MM.1S (cell line): ENCODE results near the gene TNRC6C.

Source experiments
- DNase-seq: peaks from one replicate; pipeline ENCODE4 v3.0.0-alpha.2; 2015
- H2AFZ ChIP-seq: fragments of 300-600 bp; sonication (generic); 2 replicates; pipeline ENCODE4 v1.6.0; 2016; ENCODE audit warnings: antibody characterized with exemption, low read length
- H3F3A ChIP-seq: fragments of 300-600 bp; sonication (generic); 2 replicates; pipeline ENCODE4 v1.6.1; 2016; ENCODE audit warnings: mild to moderate bottlenecking, antibody characterized with exemption, low read length, moderate library complexity, mixed read lengths; ENCODE audit not compliant: insufficient read depth
- H3K27ac ChIP-seq: fragments of 300-600 bp; sonication (generic); 2 replicates; pipeline ENCODE4 v1.5.1; 2016; ENCODE audit warnings: mild to moderate bottlenecking, low read length
- H3K27me3 ChIP-seq: fragments of 300-600 bp; sonication (generic); replicated peaks from 2 replicates; pipeline ENCODE4 v1.6.0; 2016; ENCODE audit warnings: low read length; ENCODE audit not compliant: insufficient read depth
- H3K36me3 ChIP-seq: fragments of 300-600 bp; sonication (generic); replicated peaks from 2 replicates; pipeline ENCODE4 v1.6.1; 2016; ENCODE audit warnings: mild to moderate bottlenecking, low read length, mixed read lengths; ENCODE audit not compliant: insufficient read depth
- H3K4me1 ChIP-seq: fragments of 300-600 bp; sonication (generic); 2 replicates; pipeline ENCODE4 v1.6.1; 2016; ENCODE audit warnings: low read length, mixed read lengths
- H3K4me2 ChIP-seq: fragments of 300-600 bp; sonication (generic); 2 replicates; pipeline ENCODE4 v1.6.0; 2016; ENCODE audit warnings: low read depth, low read length
- H3K4me3 ChIP-seq: fragments of 300-600 bp; sonication (generic); 2 replicates; pipeline ENCODE4 v1.5.1; 2016; ENCODE audit warnings: low read length, mixed read lengths
- H3K79me2 ChIP-seq: fragments of 300-600 bp; sonication (generic); 2 replicates; pipeline ENCODE4 v1.6.1; 2016; ENCODE audit warnings: mixed run types, low read length, mixed read lengths
- H3K9ac ChIP-seq: fragments of 300-600 bp; sonication (generic); 2 replicates; pipeline ENCODE4 v1.6.1; 2016; ENCODE audit warnings: low read length, mixed read lengths
- H3K9me2 ChIP-seq: fragments of 300-600 bp; sonication (generic); replicated peaks from 2 replicates; pipeline ENCODE4 v1.6.1; 2016; ENCODE audit warnings: mild to moderate bottlenecking, low read length, mixed read lengths; ENCODE audit not compliant: insufficient read depth
- H3K9me3 ChIP-seq: fragments of 300-600 bp; sonication (generic); replicated peaks from 2 replicates; pipeline ENCODE4 v1.6.1; 2016; ENCODE audit warnings: mild to moderate bottlenecking, low read length, mixed read lengths; ENCODE audit not compliant: insufficient read depth
- H4K20me1 ChIP-seq: fragments of 300-600 bp; sonication (generic); 2 replicates; pipeline ENCODE4 v1.6.1; 2016; ENCODE audit warnings: mild to moderate bottlenecking, low read length, moderate library complexity, mixed read lengths; ENCODE audit not compliant: insufficient read depth
- EZH2 ChIP-seq: fragments of 300-600 bp; sonication (generic); optimal IDR thresholded peaks from 2 replicates; pipeline ENCODE3; 2017; ENCODE audit warnings: low read depth, mild to moderate bottlenecking, antibody characterized with exemption, low read length, mixed read lengths
- EZH2phosphoT487 ChIP-seq: fragments of 300-600 bp; sonication (generic); IDR thresholded peaks from 2 replicates; pipeline ENCODE4 v1.6.1; 2018; ENCODE audit warnings: antibody characterized with exemption, low read length
- TF ChIP-seq, protein P1 (sequence below): fragments of 300-600 bp; sonication (generic); IDR thresholded peaks from 2 replicates; pipeline ENCODE4 v1.5.1; 2016; ENCODE audit warnings: antibody characterized with exemption, low read length, mixed read lengths

The TNRC6C gene

DNA sequence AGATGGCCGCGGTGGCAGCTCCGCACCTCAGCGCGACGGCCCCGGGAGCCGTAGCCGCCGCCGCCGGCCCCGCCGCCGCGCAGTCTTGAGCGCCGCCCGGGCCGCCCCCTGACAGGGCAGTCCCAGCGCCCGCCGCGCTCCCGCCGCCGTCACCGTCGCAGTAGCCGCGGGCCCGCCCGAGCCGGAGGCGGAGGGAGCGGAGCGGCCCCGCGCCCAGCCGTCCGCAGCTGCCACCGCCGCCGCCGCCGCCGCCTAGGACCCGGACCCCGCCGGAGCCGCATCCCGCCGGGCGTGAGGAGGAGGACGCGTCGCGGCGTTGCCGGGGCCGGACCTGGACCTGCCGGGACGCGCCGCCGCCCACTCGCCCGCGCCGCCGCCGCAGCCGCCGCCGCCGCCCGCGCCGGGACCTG, 218 bp downstream of the TNRC6C start:
- Histone ChIP-seq H4K20me1 (no peaks in the 10 kb centered on the region), H3K9me3 (no peaks in the 10 kb centered on the region), H3K4me2 (no peak overlapping the region), H3K36me3 (no peaks in the 10 kb centered on the region), H3K9me2 (no peaks in the 10 kb centered on the region), H3K27me3 (peaks cover 41% of the 10 kb centered on the region), H3K4me3 (no peak overlapping the region), H3F3A (peaks cover 6% of the 10 kb centered on the region; the same call in 1 of the 2 replicates), H3K9ac (no peak overlapping the region), H3K79me2 (peaks cover 43% of the 10 kb centered on the region), H2AFZ (no peak overlapping the region), H3K4me1 (0 out of 2 replicates have a peak, but pooled peaks cover 22% of the 10 kb centered on the region), H3K27ac (no peak overlapping the region)
- TF ChIP-seq EZH2 (no peak), EZH2phosphoT487 (no peak)
- TF ChIP-seq, protein P1, sequence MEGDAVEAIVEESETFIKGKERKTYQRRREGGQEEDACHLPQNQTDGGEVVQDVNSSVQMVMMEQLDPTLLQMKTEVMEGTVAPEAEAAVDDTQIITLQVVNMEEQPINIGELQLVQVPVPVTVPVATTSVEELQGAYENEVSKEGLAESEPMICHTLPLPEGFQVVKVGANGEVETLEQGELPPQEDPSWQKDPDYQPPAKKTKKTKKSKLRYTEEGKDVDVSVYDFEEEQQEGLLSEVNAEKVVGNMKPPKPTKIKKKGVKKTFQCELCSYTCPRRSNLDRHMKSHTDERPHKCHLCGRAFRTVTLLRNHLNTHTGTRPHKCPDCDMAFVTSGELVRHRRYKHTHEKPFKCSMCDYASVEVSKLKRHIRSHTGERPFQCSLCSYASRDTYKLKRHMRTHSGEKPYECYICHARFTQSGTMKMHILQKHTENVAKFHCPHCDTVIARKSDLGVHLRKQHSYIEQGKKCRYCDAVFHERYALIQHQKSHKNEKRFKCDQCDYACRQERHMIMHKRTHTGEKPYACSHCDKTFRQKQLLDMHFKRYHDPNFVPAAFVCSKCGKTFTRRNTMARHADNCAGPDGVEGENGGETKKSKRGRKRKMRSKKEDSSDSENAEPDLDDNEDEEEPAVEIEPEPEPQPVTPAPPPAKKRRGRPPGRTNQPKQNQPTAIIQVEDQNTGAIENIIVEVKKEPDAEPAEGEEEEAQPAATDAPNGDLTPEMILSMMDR, result no peak
- no peak for DNase-seq

- peaks cover 49% of the 10 kb centered on the region for H3K79me2 ChIP-seq
- no peak overlapping the region for H3K27ac ChIP-seq
- no peak overlapping the region; the same call in 1 of the 2 replicates for H3K9ac ChIP-seq
- no peaks in the 10 kb centered on the region for H3K9me3 ChIP-seq
- peaks cover 34% of the 10 kb centered on the region for H3K27me3 ChIP-seq
- H4K20me1 ChIP-seq, result no peaks in the 10 kb centered on the region
- H3F3A ChIP-seq, result peaks cover 6% of the 10 kb centered on the region; the same call in 1 of the 2 replicates
- peak overlapping the region; percentile 80 for H3K4me2 ChIP-seq
- H3K4me3 ChIP-seq, result peak overlapping the region; percentile 61
- H3K36me3 ChIP-seq, result no peaks in the 10 kb centered on the region
- no peak overlapping the region for H2AFZ ChIP-seq
- 0 out of 2 replicates have a peak, but pooled peaks cover 22% of the 10 kb centered on the region for H3K4me1 ChIP-seq
- TF ChIP-seq EZH2 (no peak), EZH2phosphoT487 (no peak)
- TF ChIP-seq, protein P1, result no peak
- H3K9me2 ChIP-seq, result no peaks in the 10 kb centered on the region
- peak; percentile 28 for DNase-seq
Observed at GRCh38 chr17:77959126-77959925, 823 bp downstream of the TNRC6C start.

GRCh38 chr17:77959926-77960521, 1.5 kb downstream of the TNRC6C start:
- Histone ChIP-seq H3K4me2 (peak overlapping the region; percentile 80), H3K9me2 (no peaks in the 10 kb centered on the region), H3K27me3 (peaks cover 28% of the 10 kb centered on the region), H3K9me3 (no peaks in the 10 kb centered on the region), H3K9ac (no peak overlapping the region), H3K27ac (no peak overlapping the region), H3K79me2 (peaks cover 56% of the 10 kb centered on the region), H3K36me3 (no peaks in the 10 kb centered on the region), H3F3A (peaks cover 6% of the 10 kb centered on the region; the same call in 1 of the 2 replicates), H3K4me3 (peak overlapping the region; percentile 61), H2AFZ (no peak overlapping the region), H4K20me1 (no peaks in the 10 kb centered on the region), H3K4me1 (0 out of 2 replicates have a peak, but pooled peaks cover 22% of the 10 kb centered on the region)
- TF ChIP-seq EZH2, result no peak
- TF ChIP-seq, protein P1, result no peak
- TF ChIP-seq EZH2phosphoT487, result no peak
- DNase-seq, result no peak
